OCI-LY7 (cell line): ENCODE results near the gene SLC16A2.

Experiments used
- EZH2phosphoT487 ChIP-seq: fragments of 200-600 bp; sonication (generic); IDR thresholded peaks from 2 replicates; pipeline ENCODE4 v1.6.1; 2018; ENCODE audit warnings: low read depth, borderline replicate concordance, mild to moderate bottlenecking, mixed run types, antibody characterized with exemption, low read length, moderate library complexity, mixed read lengths
- TF ChIP-seq, protein P1 (sequence below): fragments of 200-600 bp; sonication (generic); conservative IDR thresholded peaks from 2 replicates; pipeline ENCODE4 v1.5.1; 2014; ENCODE audit warnings: mild to moderate bottlenecking, antibody characterized with exemption, low read length, moderate library complexity, mixed read lengths

GRCh38 chrX:74453178-74453577, 31.9 kb downstream of the SLC16A2 start:
- TF ChIP-seq, protein P1, sequence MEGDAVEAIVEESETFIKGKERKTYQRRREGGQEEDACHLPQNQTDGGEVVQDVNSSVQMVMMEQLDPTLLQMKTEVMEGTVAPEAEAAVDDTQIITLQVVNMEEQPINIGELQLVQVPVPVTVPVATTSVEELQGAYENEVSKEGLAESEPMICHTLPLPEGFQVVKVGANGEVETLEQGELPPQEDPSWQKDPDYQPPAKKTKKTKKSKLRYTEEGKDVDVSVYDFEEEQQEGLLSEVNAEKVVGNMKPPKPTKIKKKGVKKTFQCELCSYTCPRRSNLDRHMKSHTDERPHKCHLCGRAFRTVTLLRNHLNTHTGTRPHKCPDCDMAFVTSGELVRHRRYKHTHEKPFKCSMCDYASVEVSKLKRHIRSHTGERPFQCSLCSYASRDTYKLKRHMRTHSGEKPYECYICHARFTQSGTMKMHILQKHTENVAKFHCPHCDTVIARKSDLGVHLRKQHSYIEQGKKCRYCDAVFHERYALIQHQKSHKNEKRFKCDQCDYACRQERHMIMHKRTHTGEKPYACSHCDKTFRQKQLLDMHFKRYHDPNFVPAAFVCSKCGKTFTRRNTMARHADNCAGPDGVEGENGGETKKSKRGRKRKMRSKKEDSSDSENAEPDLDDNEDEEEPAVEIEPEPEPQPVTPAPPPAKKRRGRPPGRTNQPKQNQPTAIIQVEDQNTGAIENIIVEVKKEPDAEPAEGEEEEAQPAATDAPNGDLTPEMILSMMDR = no peak
- no peak for TF ChIP-seq EZH2phosphoT487
